GM19455 (cell line): ENCODE measurements around the gene MSH2.

Experiments
- ATAC-seq: cut with Tn5 transposase; IDR thresholded peaks from one replicate; pipeline ENCODE4 v1.9.1; 2021; ENCODE audit not compliant: unreplicated experiment

The MSH2 gene

DNA sequence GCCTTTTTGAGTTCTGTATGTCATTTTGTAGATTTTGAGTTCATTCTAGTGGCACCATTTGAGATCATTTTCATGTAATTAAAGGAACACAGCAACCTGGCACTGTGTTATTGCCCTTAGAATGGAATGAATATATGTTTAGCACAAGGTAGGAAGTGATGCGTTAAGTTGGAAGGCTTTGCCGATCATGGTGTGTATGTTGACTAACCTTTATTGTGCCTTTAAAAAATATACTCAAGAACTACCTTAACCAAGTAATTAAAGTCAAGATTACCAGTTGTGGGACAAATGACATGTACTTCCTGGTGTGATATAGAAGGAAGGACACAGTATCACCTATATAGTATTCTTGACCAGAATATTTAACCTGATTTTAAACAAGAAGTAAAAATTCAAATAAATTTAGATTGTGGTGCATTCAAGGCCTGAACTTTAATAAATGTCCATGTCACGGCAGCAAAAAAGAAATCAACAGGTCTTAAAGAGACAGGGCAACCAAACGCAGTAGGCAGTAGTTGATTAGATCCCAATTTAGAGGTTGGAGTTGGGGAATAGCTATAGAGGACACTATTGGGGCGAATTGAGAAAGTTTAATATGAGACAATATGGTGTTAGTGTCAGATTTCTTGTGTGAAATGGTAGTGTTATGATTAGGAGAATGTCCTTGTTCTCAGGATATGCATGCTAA, 68.6 kb downstream of the MSH2 start:
- ATAC-seq: no peak

- no peak for ATAC-seq
These were observed 76.9 kb downstream of the MSH2 start for GRCh38 chr2:47479863-47480262.

DNA sequence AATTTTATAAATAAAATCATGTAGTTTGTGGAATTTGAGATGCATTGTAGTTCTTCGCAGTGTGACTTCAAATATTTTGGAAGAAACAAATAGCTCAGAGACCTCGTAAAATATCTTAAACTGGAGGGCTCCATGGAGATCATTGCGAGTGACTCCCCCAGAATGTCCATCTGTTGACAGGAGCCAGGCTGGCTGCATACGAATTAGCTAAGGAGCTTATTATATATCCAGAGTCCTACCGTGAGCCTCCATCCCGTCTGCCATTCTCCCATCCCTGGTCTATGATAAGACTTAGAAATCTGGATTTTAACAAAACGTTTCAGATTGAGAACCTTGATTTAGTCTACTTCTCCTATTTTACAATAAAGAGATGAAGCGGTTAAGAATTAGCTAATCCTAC, 80.2 kb downstream of the MSH2 start:
- no peak for ATAC-seq

DNA sequence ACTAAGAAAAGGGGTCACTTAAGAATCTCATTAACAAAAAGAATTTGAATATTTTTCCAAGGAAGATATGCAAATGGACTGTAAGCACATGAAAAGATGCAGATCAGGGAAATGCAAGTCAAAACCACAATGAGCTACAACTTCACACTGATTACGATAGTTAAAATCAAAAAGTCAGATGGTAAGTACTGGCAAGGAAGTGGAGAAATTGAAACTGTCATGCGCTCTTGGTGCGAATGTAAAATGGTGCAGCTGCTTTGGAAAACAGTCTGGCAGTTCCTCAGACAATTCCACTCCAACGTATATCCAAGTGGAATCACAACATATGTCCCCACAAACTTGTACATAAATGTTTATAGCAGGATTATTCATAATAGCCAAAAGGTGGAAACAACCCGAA, 81.4 kb downstream of the MSH2 start:
- no peak for ATAC-seq

DNA sequence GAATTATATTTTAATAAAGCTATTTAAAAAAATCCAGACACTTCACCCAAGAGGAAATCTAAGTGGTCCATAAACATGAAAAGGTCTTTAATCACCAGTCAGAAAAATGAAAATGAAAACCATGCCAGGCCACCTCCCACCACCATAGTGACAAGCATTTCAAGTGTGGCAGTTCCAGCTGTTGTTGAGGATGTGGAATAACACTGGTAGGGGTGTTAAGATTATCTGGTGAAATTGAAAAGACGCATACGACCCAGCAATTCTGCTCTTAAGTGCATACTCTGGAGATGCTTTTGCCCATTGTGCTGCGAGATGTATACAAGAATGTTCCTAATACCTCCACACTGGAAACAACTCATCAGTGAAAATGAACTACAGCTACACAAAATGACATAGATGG, 82.2 kb downstream of the MSH2 start:
- ATAC-seq: no peak

DNA sequence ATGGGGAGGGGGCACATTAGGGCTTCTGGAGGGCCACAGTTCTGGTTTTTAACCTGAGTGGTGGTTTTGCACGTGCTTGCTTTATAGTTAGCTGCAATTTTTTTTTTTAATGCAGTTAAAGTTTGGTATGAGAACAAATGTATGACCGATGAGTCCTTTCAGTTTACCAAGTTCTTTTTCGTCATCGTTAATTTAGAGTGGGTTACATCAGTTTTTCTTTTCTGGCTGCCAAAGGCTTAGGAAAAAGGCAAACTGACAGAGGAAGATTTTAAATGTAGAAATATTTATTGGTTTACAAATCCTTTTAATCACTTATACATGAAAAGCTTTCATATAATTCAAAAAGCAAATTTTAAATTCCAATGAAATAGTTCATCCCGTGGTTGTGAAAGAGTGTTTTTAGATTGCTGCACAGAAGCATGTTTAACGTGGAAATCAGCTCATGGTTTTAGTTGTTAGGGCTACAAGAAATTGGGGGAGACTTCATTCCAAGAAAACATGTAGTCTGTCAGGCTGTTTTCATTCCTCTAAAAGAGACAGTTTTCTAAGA, 82.9 kb downstream of the MSH2 start:
- ATAC-seq: no peak

GRCh38 chr2:47486841-47487497, 84.0 kb downstream of the MSH2 start:
- no peak for ATAC-seq

- ATAC-seq: no peak
These were observed 84.5 kb downstream of the MSH2 start for GRCh38 chr2:47487498-47487875.

- ATAC-seq: no peak
These were observed 86.1 kb downstream of the MSH2 start for GRCh38 chr2:47488870-47489584.

GRCh38 chr2:47490406-47490805, 87.5 kb downstream of the MSH2 start:
- no peak for ATAC-seq

GRCh38 chr2:47493317-47494035, 90.5 kb downstream of the MSH2 start:
- no peak for ATAC-seq

DNA sequence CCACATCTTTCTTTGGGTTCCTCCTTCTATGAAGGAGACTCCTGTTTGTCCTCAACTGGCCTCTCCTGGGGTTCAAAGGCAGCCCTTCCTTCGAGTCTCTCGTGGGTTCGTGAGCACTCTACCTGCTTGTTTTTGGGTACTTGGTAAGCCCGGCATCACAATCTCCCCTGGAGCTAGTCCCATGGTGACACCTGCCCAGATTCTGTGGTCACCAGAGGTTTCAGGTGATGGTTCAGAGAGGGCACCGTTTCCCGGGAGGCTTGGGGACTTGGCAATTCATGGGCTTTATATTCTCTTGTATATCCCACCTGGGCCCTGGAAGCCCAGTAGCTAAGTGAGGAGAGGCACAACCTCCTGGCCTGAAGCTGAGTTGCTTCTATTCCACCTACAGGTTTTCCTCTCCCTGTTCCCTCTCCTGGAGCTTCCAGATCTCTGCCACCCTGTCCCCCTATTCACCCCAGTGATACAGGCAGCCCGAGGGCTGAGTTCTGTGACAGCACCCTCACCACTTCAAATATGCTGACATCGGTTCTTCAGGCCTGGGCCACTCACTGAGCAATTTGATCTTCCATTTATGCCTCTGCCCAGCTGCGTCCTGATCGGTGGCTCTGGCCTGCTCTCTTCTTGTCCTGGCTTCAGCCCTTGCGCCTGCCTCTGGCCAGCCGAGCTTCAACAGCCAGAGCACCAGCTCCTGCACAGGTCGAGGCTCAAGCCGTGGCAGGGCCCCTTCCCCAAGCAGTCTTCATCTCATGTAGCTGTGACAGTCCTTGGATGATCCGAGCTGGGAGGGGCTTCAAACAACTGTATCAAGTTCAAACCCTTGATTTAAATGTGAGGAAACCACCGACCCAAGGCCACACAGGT, 91.5 kb downstream of the MSH2 start:
- ATAC-seq: no peak

DNA sequence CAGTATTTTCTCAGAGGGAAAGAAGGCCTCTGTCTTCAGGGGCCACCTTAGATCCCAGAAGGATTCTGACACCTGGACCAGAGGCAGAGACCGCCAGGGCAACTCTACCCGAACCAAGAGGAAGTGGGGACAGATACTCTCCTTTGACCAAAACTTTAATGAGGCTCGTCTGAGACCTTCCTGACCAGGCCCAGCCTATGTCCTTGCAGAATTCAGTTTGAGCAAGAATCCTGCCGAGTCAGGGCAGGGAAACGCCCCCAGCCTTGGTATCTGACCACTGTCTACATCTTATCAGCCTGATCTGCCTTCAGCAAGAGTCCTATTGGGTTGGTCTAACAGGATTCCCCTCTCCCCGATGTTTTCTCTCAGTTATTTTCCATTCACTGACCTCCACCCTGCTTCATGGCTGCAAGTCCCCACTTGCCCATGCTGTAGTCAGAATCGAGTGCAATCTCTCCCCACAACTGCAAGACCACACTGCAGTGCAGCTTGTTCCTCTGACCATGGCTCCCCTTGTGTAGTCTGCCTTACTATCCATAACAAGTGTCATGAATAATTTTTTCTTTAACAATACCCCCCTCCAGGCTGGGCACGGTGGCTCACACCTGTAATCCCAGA, 95.0 kb downstream of the MSH2 start:
- ATAC-seq: no peak

- no peak for ATAC-seq
These were observed 96.1 kb downstream of the MSH2 start for GRCh38 chr2:47499093-47499492.

GRCh38 chr2:47499621-47500309, 96.8 kb downstream of the MSH2 start:
- no peak for ATAC-seq

DNA sequence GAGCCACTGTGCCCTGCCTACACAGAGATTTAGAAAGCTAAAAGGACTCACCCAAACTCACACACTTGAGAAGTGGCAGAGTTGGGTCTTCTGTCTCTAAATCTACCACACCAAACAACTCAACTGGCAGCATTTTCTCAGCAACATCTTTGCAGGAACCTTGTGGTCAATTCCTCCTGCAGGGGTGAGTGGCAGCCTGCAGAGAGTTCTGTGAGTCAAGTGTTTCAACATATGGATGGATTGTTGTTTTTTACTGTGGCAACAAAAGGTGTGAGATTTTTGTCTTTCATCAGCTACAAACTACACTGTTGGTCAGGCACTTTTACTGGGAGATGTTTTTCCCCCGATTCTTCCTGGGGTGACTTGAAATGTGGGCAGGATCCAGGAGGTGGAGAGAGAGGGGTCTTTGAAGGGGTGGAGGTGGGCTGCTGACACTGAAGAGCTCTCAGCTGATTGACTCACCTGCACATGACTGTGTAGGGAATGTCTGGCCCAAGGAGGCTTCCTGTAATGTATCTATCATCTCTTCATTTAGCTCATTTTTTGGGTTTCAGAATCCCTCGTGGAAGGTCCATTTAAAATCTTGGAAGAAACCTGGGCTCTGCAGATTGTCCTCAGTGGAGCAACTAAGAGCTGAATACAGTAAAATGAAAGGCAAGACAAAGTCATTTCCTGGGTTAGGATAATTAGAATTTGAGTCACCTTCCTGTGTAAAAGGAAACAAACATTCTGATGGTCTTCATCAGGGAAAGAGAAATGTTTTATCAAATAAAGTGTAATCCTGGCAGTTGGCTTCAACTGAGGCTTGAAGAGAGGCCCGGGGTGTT, 98.6 kb downstream of the MSH2 start:
- no peak for ATAC-seq

DNA sequence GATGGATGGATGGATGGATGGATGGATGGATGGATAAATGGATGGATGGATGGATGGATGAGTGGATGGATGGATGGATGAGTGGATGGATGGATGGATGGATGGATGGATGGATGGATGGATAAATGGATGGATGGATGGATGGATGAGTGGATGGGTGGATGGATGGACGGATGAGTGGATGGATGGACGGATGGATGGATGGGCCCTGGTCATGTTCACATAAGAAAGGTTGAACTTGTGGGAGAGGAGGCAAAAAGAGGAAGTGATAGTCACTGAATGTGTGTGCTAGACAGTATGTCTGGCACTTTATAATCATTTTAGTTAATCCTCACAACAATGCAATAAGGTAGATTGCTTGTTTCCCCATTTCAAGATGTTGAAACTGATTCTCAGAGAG, 99.5 kb downstream of the MSH2 start:
- ATAC-seq: peak; percentile 61

DNA sequence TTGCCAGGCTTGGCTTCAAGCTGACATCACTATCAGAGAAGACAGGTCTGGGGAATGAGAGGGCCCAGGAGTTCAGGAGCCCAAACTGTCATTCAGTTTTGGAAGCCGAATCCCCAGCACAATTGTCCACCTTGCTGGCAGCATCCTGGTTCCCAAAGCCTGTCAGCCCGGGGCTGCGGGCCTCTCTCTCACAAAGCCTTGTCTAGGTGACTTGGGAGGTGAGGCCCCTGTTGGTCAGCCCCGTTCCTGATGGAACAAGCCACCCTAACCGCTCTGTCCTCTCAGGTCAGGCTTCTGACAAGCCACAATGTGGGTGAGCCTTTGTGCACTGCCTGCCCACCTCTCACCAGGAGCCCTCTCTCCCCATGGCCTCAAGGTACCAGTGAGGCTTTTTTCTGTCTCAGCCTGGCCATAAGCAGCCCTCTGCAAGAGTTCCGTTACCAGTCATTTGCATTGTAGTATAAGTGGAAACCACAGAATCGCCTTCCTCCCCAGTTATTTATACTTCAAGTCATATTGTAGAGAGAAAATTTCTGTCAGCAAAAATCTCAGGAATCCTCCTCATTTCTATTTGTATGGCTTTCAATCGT, 100.6 kb downstream of the MSH2 start:
- peak; percentile 75 for ATAC-seq
